T1000 (cell line): ENCODE data around the gene GPR156.
A peak's percentile ranks its signal among the peaks of the same experiment; 100 is the strongest.
"Not testable (repeated sequence)": the region's sequence is repeated elsewhere in the genome, so short reads cannot be mapped to it uniquely, and the experiment has no call there.

ENCODE experiments used
- DNase-seq: peaks from one replicate; lab custom pipeline; 2025; ENCODE audit warnings: mixed read lengths; lab: John Stamatoyannopoulos, UW

Gene GPR156

GRCh38 chr3:120160050-120160449 lies 125.0 kb downstream of the GPR156 start:
- peak; percentile 6 for DNase-seq

DNA sequence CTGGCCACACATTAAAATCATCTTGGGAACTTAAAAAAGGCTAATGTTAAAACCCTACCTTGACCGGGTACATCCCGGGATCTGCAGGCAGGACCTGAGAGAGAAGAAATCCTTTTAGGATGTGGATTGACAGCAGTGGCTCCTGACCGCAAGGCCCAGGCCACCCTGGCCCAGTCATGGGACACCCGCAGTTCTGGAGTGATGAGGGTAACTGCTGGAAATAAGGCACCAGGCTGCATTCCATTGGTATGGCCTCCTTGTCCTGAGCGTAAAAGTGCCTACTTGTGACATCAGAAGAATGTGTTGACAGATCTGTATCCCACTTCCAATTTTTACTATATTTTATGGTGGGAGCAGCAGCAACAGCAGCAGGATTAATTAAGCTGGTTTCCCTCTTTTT lies 127.3 kb downstream of the GPR156 start:
- DNase-seq, result no peak

- DNase-seq, result no peak
These were observed 127.9 kb downstream of the GPR156 start for GRCh38 chr3:120157113-120157512.

DNA sequence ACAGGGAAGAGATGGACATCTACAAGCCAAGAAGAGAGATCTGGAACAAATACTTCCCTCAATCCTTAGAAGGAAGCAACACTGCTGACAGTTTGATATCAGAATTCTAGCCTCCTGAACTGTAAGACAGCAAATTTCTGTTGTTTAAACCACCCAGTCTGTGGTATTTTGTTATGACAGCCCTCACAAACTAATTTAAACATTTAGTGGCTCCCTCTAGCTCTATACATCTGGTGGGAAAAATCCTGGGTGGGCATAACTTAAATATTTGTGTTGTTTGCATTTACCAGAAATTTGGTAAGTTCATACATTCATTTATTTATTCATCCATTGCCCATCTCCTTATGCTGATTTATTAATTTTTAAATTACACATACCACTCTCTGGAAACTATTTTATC lies 128.3 kb downstream of the GPR156 start:
- DNase-seq, result no peak

DNA sequence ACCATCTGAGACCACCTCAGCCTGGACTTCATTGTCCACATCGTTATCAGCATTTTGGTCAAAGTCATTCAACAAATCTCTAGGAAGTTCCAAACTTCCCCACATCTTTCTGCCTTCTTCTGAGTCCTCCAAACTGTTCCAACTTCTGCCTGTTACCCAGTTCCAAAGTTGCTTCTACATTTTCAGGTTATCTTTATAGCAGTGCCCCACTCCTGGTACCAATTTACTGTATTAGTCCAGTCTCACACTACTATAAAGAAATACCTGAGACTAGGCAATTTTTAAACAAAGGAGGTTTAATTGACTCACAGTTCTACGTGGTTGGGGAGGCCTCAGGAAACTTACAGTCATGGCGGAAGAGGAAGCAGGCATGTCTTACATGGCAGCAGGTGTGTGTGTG lies 129.3 kb downstream of the GPR156 start:
- DNase-seq, result not testable (repeated sequence)

DNA sequence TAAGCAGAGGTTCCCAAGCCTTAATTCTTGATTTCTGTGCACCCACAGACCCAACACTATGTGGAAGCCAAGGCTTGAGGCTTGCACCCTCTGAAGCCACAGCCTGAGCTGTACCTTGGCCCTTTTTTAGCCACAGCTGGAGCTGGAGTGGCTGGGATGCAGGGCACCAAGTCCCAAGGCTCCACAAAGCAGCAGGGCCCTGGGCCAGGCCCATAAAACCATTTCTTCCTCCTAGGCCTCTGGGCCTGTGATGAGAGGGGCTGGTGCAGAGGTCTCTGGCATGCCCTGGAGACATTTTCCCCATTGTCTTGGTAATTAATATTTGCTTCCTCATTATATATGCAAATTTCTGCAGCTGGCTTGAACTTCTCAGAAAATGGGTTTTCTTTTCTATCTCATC lies 129.9 kb downstream of the GPR156 start:
- DNase-seq, result no peak

DNA sequence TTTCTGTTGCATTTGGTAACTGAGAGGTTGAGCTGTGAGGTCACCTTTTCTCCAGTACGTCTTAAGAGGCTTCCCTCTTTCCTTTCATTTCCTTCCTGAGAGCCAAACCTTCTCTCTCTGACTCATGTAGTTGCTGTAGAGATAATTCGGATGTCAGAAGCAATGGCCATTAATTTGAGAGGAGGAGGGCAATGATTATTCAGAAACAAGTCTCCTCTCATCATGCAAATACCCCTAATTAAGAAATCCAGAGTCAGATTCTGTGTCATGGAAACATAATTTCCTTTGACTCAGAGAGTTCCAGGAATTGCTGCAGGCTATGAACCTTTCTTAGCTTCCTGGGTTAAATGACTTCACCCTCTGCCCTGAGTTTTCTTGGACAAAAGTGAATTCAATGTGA lies 131.7 kb downstream of the GPR156 start:
- DNase-seq, result peak; percentile 55

DNA sequence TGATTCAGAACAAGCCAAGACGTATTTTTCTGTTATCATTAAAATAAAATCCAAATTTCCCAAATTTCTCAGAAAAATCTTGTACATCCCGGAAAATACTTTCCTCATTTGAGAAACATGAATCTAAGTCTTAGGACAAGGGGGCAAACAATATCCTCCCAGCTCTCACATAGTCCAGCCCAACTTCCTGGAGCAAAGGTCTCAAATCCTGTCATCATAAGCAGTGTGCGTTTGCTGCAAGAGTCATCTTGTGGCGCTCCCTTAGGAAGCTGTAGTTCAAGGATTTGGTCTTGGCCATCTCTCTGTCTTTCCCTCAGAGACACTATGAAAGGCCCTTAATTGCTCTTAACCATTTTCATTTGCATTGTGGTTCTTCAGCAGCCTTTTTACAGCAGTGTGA lies 133.2 kb downstream of the GPR156 start:
- DNase-seq, result no peak

GRCh38 chr3:120148187-120148949 lies 136.7 kb downstream of the GPR156 start:
- DNase-seq, result no peak

DNA sequence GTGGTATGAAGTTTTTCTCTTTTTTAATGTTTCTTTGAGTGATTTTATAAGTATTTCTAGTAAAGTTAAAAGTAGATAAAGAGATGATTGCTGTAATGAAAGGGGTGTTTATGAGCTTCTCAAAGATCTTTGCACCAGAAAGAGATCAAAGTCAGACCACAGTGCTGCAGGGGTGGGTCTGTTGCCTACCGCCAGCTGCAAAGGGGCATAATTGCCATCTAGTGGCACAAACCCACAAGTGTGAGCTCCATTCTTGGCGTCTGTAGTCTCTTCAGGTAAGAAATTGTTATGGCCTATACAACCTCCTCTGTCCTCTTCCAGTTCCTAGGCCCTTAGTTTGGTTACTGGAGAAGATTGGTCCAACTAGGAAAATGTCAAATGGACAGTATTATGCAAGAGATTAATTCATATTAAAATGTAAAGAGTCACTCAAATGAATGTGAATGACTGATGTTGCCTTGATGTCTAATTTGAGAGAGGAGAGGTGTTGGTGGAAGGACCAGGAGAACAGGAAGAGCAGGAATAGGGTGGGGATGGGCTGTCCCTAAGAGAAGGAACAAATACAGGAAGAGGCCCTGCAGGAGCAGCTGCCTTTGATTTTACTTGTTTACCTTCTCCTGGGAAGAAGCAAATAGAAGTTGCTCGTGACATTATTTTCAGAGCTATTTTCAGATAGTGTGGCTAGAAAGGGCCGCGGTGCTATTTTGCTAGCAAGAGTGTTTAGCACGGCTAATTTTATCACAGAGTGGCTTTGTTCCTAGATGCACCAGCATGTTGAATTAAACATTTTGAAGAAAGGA lies 137.8 kb downstream of the GPR156 start:
- DNase-seq, result no peak

GRCh38 chr3:120145542-120146285 lies 139.3 kb downstream of the GPR156 start:
- no peak for DNase-seq

- no peak for DNase-seq
These were observed 140.8 kb downstream of the GPR156 start for GRCh38 chr3:120144267-120144666.

DNA sequence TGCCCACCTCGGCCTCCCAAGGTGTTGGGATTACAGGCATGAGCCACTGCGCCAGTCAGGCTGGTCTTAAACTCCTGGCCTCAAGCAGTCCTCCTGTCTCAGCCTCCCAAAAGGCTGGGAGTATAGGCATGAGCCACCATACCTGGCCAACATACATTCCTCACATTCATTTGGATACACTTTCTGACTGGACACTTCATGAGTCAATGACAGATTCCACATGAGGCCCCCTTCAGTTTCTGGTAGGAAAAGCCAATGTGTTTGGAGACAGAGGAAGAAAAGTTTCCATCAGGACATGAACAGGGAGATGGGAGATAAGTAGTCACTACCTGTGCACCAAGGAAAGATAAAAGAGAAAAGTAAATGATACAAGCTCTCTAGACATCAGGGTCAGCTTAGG lies 141.3 kb downstream of the GPR156 start:
- no peak for DNase-seq

DNA sequence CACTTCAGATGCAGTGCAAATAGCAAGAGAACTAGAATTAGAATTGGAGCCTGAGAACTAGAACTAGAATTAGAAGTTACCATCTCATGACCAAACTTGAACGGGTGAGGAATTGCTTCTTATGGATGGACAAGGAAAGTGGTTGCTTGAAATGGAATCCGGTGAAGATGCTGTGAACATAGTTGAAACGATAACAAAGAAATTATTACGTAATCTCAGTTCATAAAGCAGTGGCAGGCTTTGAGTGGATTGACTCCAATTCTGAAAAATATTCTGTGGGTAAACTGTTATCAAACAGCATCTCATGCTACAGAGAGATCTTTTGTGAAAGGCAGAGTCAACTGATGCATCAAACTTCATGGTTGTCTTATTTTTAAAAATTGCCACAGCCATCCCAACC lies 142.8 kb downstream of the GPR156 start:
- no peak for DNase-seq

DNA sequence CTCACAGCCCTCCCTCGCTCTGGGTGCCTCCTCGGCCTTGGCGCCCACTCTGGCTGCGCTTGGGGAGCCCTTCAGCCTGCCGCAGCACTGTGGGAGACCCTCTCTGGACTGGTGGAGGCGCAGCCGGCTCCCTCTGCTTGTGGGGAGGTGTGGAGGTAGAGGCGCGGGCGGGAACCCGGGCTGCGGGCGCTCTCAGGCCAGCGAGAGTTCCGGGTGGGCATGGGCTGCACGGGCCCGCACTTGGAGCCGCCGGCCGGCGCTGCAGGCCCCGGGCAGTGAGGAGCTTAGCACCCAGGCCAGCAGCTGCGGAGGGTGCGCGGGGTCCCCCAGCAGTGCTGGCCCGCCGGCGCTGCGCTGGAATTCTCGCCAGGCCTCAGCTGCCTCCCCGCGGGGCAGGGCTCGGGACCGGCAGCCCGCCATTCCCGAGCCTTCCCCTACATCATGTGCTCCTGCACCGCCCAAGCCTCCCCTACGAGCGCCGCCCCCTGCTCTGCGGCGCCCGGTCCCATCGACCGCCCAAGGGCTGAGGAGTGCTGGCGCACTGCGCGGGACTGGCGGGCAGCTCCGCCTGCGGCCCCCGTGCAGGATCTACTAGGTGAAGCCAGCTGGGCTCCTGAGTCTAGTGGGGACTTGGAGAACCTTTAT lies 144.8 kb downstream of the GPR156 start:
- DNase-seq, result no peak

DNA sequence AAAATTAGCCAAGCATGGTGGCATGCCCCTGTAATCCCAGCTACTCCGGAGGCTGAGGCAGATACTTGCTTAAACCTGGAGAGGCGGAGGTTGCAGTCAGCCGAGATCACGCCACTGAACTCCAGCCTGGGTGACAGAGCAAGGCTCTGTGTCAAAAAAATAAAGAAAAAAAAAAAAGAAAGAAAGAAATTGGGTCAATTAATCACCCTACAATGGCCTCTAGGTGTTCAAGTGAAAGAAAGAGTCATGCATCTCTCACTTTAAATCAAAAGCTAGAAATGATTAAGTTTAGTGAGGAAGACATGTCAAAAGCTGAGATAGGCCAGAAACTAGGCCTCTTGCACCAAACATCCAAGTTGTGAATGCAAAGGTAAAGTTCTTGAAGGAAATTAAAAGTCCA lies 145.9 kb downstream of the GPR156 start:
- DNase-seq, result no peak

DNA sequence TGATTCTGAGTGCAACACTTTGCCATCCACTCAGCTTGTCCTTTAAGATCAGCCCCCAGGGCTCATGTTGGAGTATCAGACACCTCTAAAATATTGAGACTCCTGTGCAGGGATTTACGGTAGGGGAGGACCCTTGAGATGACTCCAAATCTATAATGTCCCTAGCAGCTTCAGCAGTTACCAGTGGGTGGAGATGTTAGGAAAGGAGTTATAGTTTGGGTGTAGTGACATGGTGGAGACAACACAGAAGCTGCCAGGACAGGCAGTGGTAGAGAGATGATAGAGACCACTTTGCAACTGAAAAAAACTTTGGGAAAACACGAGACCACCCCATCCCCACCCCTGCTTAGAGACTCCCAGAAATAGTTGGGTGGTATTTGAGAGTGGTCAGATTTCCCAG lies 147.5 kb downstream of the GPR156 start:
- DNase-seq, result no peak

- no peak for DNase-seq
These were observed 154.4 kb downstream of the GPR156 start for GRCh38 chr3:120130656-120131055.

DNA sequence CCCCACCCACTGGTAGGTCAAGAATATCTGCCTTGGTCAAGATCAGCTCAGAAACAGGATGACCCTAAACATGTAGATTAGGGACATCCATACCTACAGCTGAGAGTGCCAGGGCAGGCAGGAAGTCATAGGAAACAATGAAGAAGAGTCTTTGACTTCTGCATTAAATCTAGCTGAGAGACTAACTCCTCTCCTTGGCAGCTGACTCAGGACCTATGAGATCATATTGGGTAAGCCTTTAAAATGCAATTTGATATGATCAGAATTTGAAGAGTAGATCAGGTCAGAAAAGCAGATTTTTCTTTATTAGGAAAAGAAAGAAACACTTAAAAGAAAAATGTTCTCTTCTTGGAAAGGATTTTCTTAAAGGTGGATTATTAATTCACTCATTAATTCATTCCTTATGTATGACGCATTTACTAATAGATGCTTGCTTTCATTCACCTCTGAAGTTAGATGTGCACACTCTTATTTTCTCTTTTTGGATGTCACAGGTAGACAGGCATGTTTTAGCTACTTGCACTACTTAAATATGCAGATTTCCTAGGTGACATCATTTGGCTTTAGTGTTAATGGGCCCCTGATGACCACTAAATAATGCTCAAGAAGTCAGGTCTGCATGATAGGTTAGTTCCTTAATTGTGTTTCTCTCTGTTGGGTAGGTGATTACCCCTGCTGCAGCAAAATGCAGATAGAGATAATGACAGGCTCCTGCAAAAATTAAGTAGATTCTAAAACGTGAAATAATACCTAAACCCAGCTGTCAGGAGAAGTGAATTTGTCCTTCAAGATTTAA lies 155.1 kb downstream of the GPR156 start:
- DNase-seq, result no peak

DNA sequence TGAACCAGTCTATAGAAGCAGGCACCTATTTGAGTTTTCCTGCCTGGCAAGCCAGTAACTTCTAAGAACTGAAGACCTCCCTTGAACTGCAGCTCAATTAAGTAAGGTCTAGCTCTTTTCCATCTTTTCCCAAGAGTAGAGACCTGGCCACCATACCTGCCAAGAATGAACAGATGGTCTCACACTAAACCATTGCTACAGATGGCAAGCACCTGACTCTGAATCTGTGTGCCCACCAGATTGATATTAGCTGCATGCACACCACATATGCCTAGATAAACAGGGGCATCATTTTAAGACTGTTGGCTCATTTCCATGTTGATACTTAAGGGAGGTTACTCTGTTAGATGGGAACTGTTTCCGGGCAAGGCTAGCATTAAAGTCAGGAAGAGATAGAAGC lies 156.0 kb downstream of the GPR156 start:
- no peak for DNase-seq

GRCh38 chr3:120125992-120126391 lies 159.0 kb downstream of the GPR156 start:
- no peak for DNase-seq
